Heart left ventricle (tissue), 16 donors: ENCODE results near the gene LRRC8E. TPM values are rescaled to one million over a fixed set of nuclear protein-coding genes. Genes with fewer than 3 reads are reported as not detected.
A peak's percentile ranks its signal among the peaks of the same experiment; 100 is the strongest.

Source experiments
- ATAC-seq, 4 donors: fragments of 200-7000 bp; cut with Tn5 transposase; one replicate each; pipeline ENCODE4 v1.9.1; 2020 to 2022; ENCODE audit warnings: moderate library complexity in 4 of 4, mild to moderate bottlenecking in 3 of 4, moderate number of reproducible peaks in 1 of 4
- DNase-seq, 5 donors: peaks; one replicate each; pipeline ENCODE4 v3.0.0-alpha.2; 2020
- H3K27ac ChIP-seq, 12 donors: fragments of 200-600 bp; sonication (generic) in 4 of 12; one replicate each; pipeline versions ENCODE4 v1.5.0 to v1.8.0; 2016 to 2022; ENCODE audit warnings: mild to moderate bottlenecking in 2 of 12
- H3K27me3 ChIP-seq, 9 donors: fragments of 200-600 bp; sonication (generic) in 2 of 9; one replicate each; pipeline versions ENCODE4 v1.5.1 to v1.8.0; 2016 to 2022; ENCODE audit warnings: mild to moderate bottlenecking in 3 of 9
- H3K36me3 ChIP-seq, 9 donors: fragments of 200-600 bp; sonication (generic) in 2 of 9; one replicate each; pipeline versions ENCODE4 v1.5.0 to v1.8.0; 2018 to 2022; ENCODE audit warnings: mild to moderate bottlenecking in 2 of 9
- H3K4me1 ChIP-seq, 12 donors: fragments of 200-600 bp; sonication (generic) in 4 of 12; one replicate each; pipeline versions ENCODE4 v1.5.0 to v1.8.0; 2016 to 2022; ENCODE audit warnings: mild to moderate bottlenecking in 3 of 12
- H3K4me3 ChIP-seq, 12 donors: fragments of 200-600 bp; sonication (generic) in 4 of 12; one replicate each; pipeline versions ENCODE4 v1.5.0 to v1.8.0; 2017 to 2022; ENCODE audit warnings: mild to moderate bottlenecking in 9 of 12, moderate library complexity in 4 of 12
- H3K9me3 ChIP-seq, 12 donors: fragments of 200-600 bp; sonication (generic) in 4 of 12; one replicate each; pipeline versions ENCODE4 v1.5.0 to v1.8.0; 2016 to 2022; ENCODE audit warnings: mild to moderate bottlenecking in 1 of 12
- POLR2A ChIP-seq, 2 donors: fragments of 450-650 bp; IDR thresholded peaks; one replicate each; pipeline ENCODE4 v1.6.1; 2017; ENCODE audit warnings: antibody characterized with exemption in 2 of 2, mild to moderate bottlenecking in 2 of 2, moderate library complexity in 2 of 2
- WGBS, 4 donors: extraction: QIAGEN DNeasy Blood & Tissue Kit in 2 of 4; methylation state at CpG; one replicate each; pipeline versions ENCODE4 v1.1.5 to v1.1.7; 2013 to 2018; 5-methylcytosine and 5-hydroxymethylcytosine counted together
- intact Hi-C, 10 donors: fragments of 100-400 bp; cut with DNase I; formaldehyde crosslinking; loops; one replicate each; pipeline versions ENCODE4 v1.11.1 to v1.14.2; 2022
- polyA plus RNA-seq, 2 donors: library from polyadenylated mRNA; stranded (reverse); fragments of 200-250 nt; gene quantifications; one replicate each; pipeline ENCODE4 v1.2.3, GENCODE V29; 2013
- total RNA-seq, 9 donors: library from RNA; depleted of rRNA in 2 of 9; stranded (reverse); fragments of >200 nt in 2 of 9; fragmentation: NEBNext Ultra II Directional in 3 of 9; extraction: Animal tissue kit (Norgen Biotek cat#: 25700) in 3 of 9; gene quantifications; one replicate each; pipeline versions ENCODE4 v1.1.0 to v1.2.4, GENCODE V29; 2016 to 2023
- TF ChIP-seq, protein P1 (sequence below), 12 donors: fragments of 200-600 bp; sonication (generic) in 4 of 12; IDR thresholded peaks; one replicate each; pipeline versions ENCODE4 v1.5.0 to v1.8.0; 2018 to 2022; ENCODE audit warnings: antibody characterized with exemption in 12 of 12, mild to moderate bottlenecking in 5 of 12
- donor health status: ischemic (EF 13 %, LVEDD 7.1; RV severe dilation, severe dysfunction).
- donor health status: healthy with polysubstance abuse.
- donor health status: DM: no; HTN: yes; CAD: no.
- donor health status: DM: no; HTN: no; CAD: no.
- donor health status: ischemic (EF 25% LVEDD 6.9; RV normal size, moderate dysfunction).
- donor health status: ischemic (EF 25% LVEDD 5.7; RV mildly dilated, moderate dysfunction).
- donor health status: healthy.
- donor health status: DM: yes; HTN: yes; CAD: no.
- donor health status: ischemic (EF 35%, LVEDD 5.7; RV mildly dilated, moderate dysfunction).
- donor health status: nonischemic (EF 11% LVEDD 7.7; RV severe dilation, severe dysfunction).
- donor health status: DM: yes; HTN: yes; CAD: no.
- donor health status: PGD.
- donor health status: ischemic (EF 29% LVEDD 5.4; RV normal size, mild dysfunction).
- donor health status: nonischemic (EF 23%, LVEDD 6.1; RV moderate dilation, normal function).

The LRRC8E gene
- total and polyA plus RNA-seq, 11 donors: 0.17 to 2.6 (median 1.00) TPM

- ATAC-seq (peak; percentile 98 to 100 (median 99)), DNase-seq (peak; percentile 99 to 100 (median 100))
- Histone ChIP-seq H3K9me3 (no peaks in the 10 kb centered on the region), H3K27me3 (no peaks in the 10 kb centered on the region), H3K36me3 (peaks cover 0 to 27% (median 23%) of the 10 kb centered on the region in 9 donors), H3K4me1 (peaks cover 0 to 25% (median 15%) of the 10 kb centered on the region in 12 donors), H3K4me3 (peak within 1 kb of the TSS; percentile 52 to 100 (median 86)), H3K27ac (peak within 1 kb of the TSS; percentile 83 to 99 (median 94))
- 0% methylated on average over 41 to 56 of the region's 56 CpGs for WGBS, 4 donors
- TF ChIP-seq, protein P1, sequence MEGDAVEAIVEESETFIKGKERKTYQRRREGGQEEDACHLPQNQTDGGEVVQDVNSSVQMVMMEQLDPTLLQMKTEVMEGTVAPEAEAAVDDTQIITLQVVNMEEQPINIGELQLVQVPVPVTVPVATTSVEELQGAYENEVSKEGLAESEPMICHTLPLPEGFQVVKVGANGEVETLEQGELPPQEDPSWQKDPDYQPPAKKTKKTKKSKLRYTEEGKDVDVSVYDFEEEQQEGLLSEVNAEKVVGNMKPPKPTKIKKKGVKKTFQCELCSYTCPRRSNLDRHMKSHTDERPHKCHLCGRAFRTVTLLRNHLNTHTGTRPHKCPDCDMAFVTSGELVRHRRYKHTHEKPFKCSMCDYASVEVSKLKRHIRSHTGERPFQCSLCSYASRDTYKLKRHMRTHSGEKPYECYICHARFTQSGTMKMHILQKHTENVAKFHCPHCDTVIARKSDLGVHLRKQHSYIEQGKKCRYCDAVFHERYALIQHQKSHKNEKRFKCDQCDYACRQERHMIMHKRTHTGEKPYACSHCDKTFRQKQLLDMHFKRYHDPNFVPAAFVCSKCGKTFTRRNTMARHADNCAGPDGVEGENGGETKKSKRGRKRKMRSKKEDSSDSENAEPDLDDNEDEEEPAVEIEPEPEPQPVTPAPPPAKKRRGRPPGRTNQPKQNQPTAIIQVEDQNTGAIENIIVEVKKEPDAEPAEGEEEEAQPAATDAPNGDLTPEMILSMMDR (IDR thresholded peaks at IDR 0.05): peak in 1 of 12 donors; percentile 8
- peak in 1 of 2 donors; percentile 85 for TF ChIP-seq POLR2A (IDR thresholded peaks at IDR 0.05)
- intact Hi-C loops: loop anchor here (1.0 to 10.0 kb wide), 12 partner anchors 40 to 310 kb away; partner anchors contain the start of genes ELAVL1 (in 1 of the 10) and MAP2K7 (in 1 of the 10)
Observed at GRCh38 chr19:7943444-7944176, 55.3 kb downstream of the LRRC8E start, which contains the start of gene TIMM44. Gene TIMM44 (minus strand): TSS chr19:7943666. CDS start chr19:7943651, 15 bp downstream.

DNA sequence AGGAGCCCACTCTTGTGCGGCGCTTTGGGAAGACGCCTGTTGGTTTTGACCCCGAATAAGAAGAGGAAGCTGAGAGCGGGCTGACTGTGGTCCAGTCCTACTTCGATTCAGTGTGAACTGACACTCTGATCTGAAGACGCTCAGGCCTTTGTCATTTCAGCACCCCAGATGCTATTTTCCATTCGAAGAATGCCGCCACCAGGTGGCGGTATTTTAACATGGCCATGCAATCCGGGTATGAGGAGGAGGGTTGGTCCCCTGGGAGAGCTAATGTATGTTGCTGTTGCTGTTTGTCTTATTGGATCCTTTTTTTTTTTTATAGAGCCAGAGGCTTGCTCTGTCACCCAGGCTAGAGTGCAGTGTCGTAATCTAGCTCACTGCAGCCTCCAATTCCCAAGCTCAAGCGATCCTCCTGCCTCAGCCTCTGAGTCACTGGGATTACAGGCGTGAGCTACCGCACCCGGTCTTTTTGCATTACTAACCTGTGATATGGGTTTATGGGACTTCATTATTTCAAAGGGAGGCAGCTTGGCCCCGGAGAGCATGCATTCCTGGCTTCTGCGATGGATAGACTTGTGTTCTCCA, 56.0 kb downstream of the LRRC8E start:
- intact Hi-C loops: loop anchor here (1.0 to 10.0 kb wide), 10 partner anchors 57 to 309 kb away; no protein-coding TSS in a partner anchor
- TF ChIP-seq, protein P1 (IDR thresholded peaks at IDR 0.05): peak; percentile 78 to 95 (median 88)
- no peak for TF ChIP-seq POLR2A (IDR thresholded peaks at IDR 0.05)
- peak overlapping the region; percentile 26 to 100 (median 80) for H3K4me3 ChIP-seq
- H3K4me1 ChIP-seq: peaks cover 0 to 25% (median 15%) of the 10 kb centered on the region in 12 donors
- no peaks in the 10 kb centered on the region for H3K9me3 ChIP-seq
- 27 to 32% (median 29%) methylated on average over 17 to 18 of the region's 18 CpGs for WGBS, 4 donors
- ATAC-seq (peak; percentile 45 to 70 (median 65)), DNase-seq (peak; percentile 84 to 92 (median 88))
- H3K27ac ChIP-seq: peak overlapping the region in 11 of 12 donors; percentile 78 to 99 (median 94)
- H3K27me3 ChIP-seq: no peaks in the 10 kb centered on the region
- peaks cover 0 to 22% (median 17%) of the 10 kb centered on the region in 9 donors for H3K36me3 ChIP-seq

DNA sequence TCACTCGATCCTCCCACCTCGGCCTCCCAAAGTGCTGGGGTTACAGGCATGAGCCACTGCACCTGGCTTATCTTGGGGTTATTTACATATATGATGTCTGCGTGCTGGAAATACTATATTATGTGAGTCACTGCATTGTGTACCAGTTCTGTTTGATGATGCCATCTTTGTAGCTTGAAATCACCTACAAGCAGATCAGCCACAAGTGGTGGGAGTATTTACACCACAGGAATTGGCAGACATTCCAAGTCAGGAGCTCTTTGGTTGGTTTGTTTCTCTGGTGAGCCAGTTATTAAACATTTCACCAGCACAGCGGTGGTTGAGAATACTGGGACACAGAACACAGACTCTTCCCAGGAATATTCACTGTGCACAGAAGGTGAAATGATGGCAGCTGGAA, 59.6 kb downstream of the LRRC8E start:
- DNase-seq: peak in 1 of 5 donors; percentile 20
- Histone ChIP-seq H3K27me3 (no peaks in the 10 kb centered on the region), H3K4me3 (no peak overlapping the region), H3K27ac (no peak overlapping the region), H3K36me3 (no peaks in the 10 kb centered on the region), H3K9me3 (no peaks in the 10 kb centered on the region), H3K4me1 (peaks cover 0 to 13% (median 8%) of the 10 kb centered on the region in 12 donors)
- no peak for ATAC-seq
- TF ChIP-seq POLR2A (IDR thresholded peaks at IDR 0.05): no peak
- TF ChIP-seq, protein P1 (IDR thresholded peaks at IDR 0.05): no peak
- intact Hi-C loops: loop anchor here in 5 of 10 donors (5.0 to 10.0 kb wide), 2 partner anchors 207 to 309 kb away; no protein-coding TSS in a partner anchor
- 91 to 100% (median 96%) methylated on average over 4 of the region's 4 CpGs for WGBS, 4 donors

Other genes with a start within 250 kb of the LRRC8E start
- gene RETN, start 219.5 kb upstream of the LRRC8E start, total RNA-seq: 1 to 10 TPM in 1 of 9 donors, not detected in 8; 2.6 TPM
- gene RETN, start 219.5 kb upstream of the LRRC8E start, polyA plus RNA-seq: 1 to 10 TPM; 4.8 to 9.2 TPM
- gene MCEMP1, start 211.4 kb upstream of the LRRC8E start, total RNA-seq: 1 to 10 TPM in 1 of 9 donors, under 1 TPM in 5, not detected in 3; 0.16 to 1.4 (median 0.54) TPM
- 1 to 10 TPM in 1 of 2 donors, under 1 TPM in 1; 0.34 to 1.1 TPM for gene MCEMP1, start 211.4 kb upstream of the LRRC8E start, polyA plus RNA-seq
- 100 to 1,000 TPM in 4 of 9 donors, 10 to 100 TPM in 5; 65.9 to 124 (median 96.9) TPM for gene TRAPPC5, start 207.7 kb upstream of the LRRC8E start, total RNA-seq
- 100 to 1,000 TPM in 1 of 2 donors, 10 to 100 TPM in 1; 60.1 to 170 TPM for gene TRAPPC5, start 207.7 kb upstream of the LRRC8E start, polyA plus RNA-seq
- gene FCER2, start 186.4 kb upstream of the LRRC8E start, total RNA-seq: 1 to 10 TPM in 1 of 9 donors, under 1 TPM in 2, not detected in 6; 0.23 to 1.5 (median 0.54) TPM
- under 1 TPM; 0.06 to 0.15 TPM for gene FCER2, start 186.4 kb upstream of the LRRC8E start, polyA plus RNA-seq
- gene CLEC4G, start 156.4 kb upstream of the LRRC8E start, total RNA-seq: 1 to 10 TPM in 4 of 9 donors, under 1 TPM in 4, not detected in 1; 0.29 to 6.4 (median 1.1) TPM
- under 1 TPM; 0.22 to 0.38 TPM for gene CLEC4G, start 156.4 kb upstream of the LRRC8E start, polyA plus RNA-seq
- 10 to 100 TPM in 2 of 9 donors, 1 to 10 TPM in 7; 1.3 to 56.2 (median 5.4) TPM for gene CD209, start 141.0 kb upstream of the LRRC8E start, total RNA-seq
- gene CD209, start 141.0 kb upstream of the LRRC8E start, polyA plus RNA-seq: under 1 TPM; 0.53 to 0.75 TPM
- gene CLEC4M, start 125.3 kb upstream of the LRRC8E start, total RNA-seq: not detected
- gene CLEC4M, start 125.3 kb upstream of the LRRC8E start, polyA plus RNA-seq: not detected
- gene EVI5L, start 58.3 kb upstream of the LRRC8E start, total RNA-seq: 10 to 100 TPM; 18.2 to 41.9 (median 22.1) TPM
- gene EVI5L, start 58.3 kb upstream of the LRRC8E start, polyA plus RNA-seq: 10 to 100 TPM; 20.5 to 34.7 TPM
- gene PRR36, start 14.1 kb upstream of the LRRC8E start, total RNA-seq: under 1 TPM in 5 of 9 donors, not detected in 4; 0.07 to 0.27 (median 0.11) TPM
- under 1 TPM; 0.01 to 0.04 TPM for gene PRR36, start 14.1 kb upstream of the LRRC8E start, polyA plus RNA-seq
- gene MAP2K7, start 15.4 kb downstream of the LRRC8E start, total RNA-seq: 10 to 100 TPM; 11.6 to 26.6 (median 23.5) TPM
- gene MAP2K7, start 15.4 kb downstream of the LRRC8E start, polyA plus RNA-seq: 10 to 100 TPM; 22.2 to 35.5 TPM
- 10 to 100 TPM in 2 of 9 donors, 1 to 10 TPM in 7; 3.6 to 41.2 (median 8.0) TPM for gene TGFBR3L, start 26.3 kb downstream of the LRRC8E start, total RNA-seq
- gene TGFBR3L, start 26.3 kb downstream of the LRRC8E start, polyA plus RNA-seq: 1 to 10 TPM in 1 of 2 donors, under 1 TPM in 1; 0.76 to 3.5 TPM
- gene SNAPC2, start 31.8 kb downstream of the LRRC8E start, total RNA-seq: 10 to 100 TPM in 4 of 9 donors, 1 to 10 TPM in 5; 6.8 to 16.7 (median 9.3) TPM
- 10 to 100 TPM; 10.4 to 28.9 TPM for gene SNAPC2, start 31.8 kb downstream of the LRRC8E start, polyA plus RNA-seq
- 1 to 10 TPM in 2 of 9 donors, under 1 TPM in 5, not detected in 2; 0.21 to 3.3 (median 0.32) TPM for gene CTXN1, start 37.6 kb downstream of the LRRC8E start, total RNA-seq
- gene CTXN1, start 37.6 kb downstream of the LRRC8E start, polyA plus RNA-seq: under 1 TPM in 1 of 2 donors, not detected in 1; 0.87 TPM
- gene TIMM44, start 55.2 kb downstream of the LRRC8E start, total RNA-seq: 10 to 100 TPM; 55.9 to 99.9 (median 70.6) TPM
- gene TIMM44, start 55.2 kb downstream of the LRRC8E start, polyA plus RNA-seq: 100 to 1,000 TPM in 1 of 2 donors, 10 to 100 TPM in 1; 99.6 to 140 TPM
- gene ELAVL1, start 117.1 kb downstream of the LRRC8E start, total RNA-seq: 10 to 100 TPM; 31.4 to 62.0 (median 53.4) TPM
- gene ELAVL1, start 117.1 kb downstream of the LRRC8E start, polyA plus RNA-seq: 10 to 100 TPM in 1 of 2 donors, 1 to 10 TPM in 1; 9.8 to 38.9 TPM
- not detected for gene CCL25, start 164.2 kb downstream of the LRRC8E start, total RNA-seq
- gene CCL25, start 164.2 kb downstream of the LRRC8E start, polyA plus RNA-seq: not detected